ENCODE results near the gene ITPK1.

ITPK1 gene

DNA sequence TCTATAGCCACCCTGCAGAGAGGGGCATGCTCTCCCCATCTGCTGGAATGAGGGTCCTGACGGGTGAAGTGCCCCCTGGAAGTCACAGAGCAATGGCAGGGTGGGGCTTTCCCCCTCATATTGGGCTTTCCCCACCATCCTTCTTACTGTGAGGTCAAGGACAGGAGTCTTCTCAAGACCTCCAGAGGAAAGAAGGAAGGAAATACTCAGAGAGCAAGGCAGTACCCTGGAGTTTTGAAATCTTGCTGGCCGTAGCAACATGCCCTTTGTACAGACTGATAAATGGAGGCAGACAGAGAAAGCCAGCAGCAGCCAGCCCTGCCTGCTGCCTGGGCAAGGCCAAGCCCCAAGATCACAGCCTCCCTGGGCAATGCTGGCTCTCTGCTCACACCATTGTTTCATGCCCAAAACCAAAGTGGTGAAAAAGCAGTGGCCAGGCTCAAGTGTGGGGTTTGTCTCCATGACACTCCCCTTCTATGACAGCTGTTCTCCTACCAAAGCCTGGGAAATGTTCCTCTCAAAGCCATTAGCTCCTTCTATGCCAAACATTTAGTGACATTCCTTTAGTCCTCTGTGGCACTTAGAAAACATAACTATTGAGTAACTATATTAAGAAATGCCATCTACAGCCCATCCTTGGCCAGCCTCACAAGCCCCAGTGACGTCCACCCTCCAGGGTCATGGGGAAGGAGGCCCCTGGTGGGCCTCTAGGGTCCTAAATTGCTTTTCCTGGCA is 13.2 kb upstream of the ITPK1 start:
- TF ChIP-seq, protein P1, sequence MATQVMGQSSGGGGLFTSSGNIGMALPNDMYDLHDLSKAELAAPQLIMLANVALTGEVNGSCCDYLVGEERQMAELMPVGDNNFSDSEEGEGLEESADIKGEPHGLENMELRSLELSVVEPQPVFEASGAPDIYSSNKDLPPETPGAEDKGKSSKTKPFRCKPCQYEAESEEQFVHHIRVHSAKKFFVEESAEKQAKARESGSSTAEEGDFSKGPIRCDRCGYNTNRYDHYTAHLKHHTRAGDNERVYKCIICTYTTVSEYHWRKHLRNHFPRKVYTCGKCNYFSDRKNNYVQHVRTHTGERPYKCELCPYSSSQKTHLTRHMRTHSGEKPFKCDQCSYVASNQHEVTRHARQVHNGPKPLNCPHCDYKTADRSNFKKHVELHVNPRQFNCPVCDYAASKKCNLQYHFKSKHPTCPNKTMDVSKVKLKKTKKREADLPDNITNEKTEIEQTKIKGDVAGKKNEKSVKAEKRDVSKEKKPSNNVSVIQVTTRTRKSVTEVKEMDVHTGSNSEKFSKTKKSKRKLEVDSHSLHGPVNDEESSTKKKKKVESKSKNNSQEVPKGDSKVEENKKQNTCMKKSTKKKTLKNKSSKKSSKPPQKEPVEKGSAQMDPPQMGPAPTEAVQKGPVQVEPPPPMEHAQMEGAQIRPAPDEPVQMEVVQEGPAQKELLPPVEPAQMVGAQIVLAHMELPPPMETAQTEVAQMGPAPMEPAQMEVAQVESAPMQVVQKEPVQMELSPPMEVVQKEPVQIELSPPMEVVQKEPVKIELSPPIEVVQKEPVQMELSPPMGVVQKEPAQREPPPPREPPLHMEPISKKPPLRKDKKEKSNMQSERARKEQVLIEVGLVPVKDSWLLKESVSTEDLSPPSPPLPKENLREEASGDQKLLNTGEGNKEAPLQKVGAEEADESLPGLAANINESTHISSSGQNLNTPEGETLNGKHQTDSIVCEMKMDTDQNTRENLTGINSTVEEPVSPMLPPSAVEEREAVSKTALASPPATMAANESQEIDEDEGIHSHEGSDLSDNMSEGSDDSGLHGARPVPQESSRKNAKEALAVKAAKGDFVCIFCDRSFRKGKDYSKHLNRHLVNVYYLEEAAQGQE (IDR thresholded peaks at IDR 0.05; ENCODE audit: insufficient read depth in 1 of 2, low read depth in 2 of 2, low read length in 2 of 2), result no peak
- TF ChIP-seq FOXP2 (optimal IDR thresholded peaks at IDR 0.05; ENCODE audit: borderline replicate concordance, extremely low read depth, extremely low read length, insufficient read depth) (no peak), POLR2AphosphoS5 (IDR thresholded peaks at IDR 0.05; ENCODE audit: low read depth, low read length) (no peak), TAF1 (IDR thresholded peaks at IDR 0.05; ENCODE audit: borderline replicate concordance, insufficient read depth, low read length) (no peak), SIN3A (IDR thresholded peaks at IDR 0.05; ENCODE audit: borderline replicate concordance, insufficient read depth, low read length) (no peak)

DNA sequence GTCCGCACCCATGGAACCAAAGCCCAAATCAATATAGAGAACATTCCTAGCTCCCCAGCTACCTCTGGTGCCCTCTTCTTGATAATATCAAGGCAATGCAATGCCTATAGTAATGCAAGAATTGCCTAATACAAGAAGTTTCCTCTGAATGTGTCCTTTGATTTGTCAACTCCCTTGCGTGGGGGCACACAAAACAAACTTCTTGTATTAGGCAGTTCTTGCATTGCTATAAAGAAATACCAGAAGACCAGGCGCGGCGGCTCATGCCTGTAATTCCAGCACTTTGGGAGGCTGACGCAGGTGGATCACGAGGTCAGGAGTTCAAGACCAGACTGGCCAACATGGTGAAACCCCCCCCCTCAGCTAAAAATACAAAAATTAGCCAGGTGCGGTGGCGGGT is 10.4 kb upstream of the ITPK1 start:
- TF ChIP-seq FOXP2 (optimal IDR thresholded peaks at IDR 0.05; ENCODE audit: borderline replicate concordance, extremely low read depth, extremely low read length, insufficient read depth) (no peak), POLR2AphosphoS5 (IDR thresholded peaks at IDR 0.05; ENCODE audit: low read depth, low read length) (no peak), TAF1 (IDR thresholded peaks at IDR 0.05; ENCODE audit: borderline replicate concordance, insufficient read depth, low read length) (no peak), SIN3A (IDR thresholded peaks at IDR 0.05; ENCODE audit: borderline replicate concordance, insufficient read depth, low read length) (no peak)
- TF ChIP-seq, protein P1 (IDR thresholded peaks at IDR 0.05; ENCODE audit: insufficient read depth in 1 of 2, low read depth in 2 of 2, low read length in 2 of 2), result no peak

DNA sequence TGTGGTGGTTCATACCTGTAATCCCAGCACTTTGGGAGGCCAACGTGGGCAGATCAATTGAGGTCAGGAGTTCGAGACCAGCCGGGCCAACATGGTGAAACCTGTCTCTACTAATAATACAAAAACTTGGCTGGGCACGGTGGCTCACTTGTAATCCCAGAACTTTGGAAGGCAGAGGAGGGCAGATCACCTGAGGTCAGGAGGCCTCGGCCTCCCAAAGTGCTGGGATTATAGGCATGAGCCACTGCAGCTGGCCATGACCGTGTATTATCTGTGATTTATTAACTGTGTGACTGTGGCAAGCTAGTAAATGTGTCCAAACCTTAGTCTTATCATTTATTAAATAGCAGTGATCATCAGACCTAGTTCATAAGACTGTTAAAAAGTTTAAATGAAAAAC is 7.1 kb upstream of the ITPK1 start:
- TF ChIP-seq FOXP2 (optimal IDR thresholded peaks at IDR 0.05; ENCODE audit: borderline replicate concordance, extremely low read depth, extremely low read length, insufficient read depth) (no peak), TAF1 (IDR thresholded peaks at IDR 0.05; ENCODE audit: borderline replicate concordance, insufficient read depth, low read length) (no peak), POLR2AphosphoS5 (IDR thresholded peaks at IDR 0.05; ENCODE audit: low read depth, low read length) (no peak), SIN3A (IDR thresholded peaks at IDR 0.05; ENCODE audit: borderline replicate concordance, insufficient read depth, low read length) (no peak)
- TF ChIP-seq, protein P1 (IDR thresholded peaks at IDR 0.05; ENCODE audit: insufficient read depth in 1 of 2, low read depth in 2 of 2, low read length in 2 of 2), result no peak

DNA sequence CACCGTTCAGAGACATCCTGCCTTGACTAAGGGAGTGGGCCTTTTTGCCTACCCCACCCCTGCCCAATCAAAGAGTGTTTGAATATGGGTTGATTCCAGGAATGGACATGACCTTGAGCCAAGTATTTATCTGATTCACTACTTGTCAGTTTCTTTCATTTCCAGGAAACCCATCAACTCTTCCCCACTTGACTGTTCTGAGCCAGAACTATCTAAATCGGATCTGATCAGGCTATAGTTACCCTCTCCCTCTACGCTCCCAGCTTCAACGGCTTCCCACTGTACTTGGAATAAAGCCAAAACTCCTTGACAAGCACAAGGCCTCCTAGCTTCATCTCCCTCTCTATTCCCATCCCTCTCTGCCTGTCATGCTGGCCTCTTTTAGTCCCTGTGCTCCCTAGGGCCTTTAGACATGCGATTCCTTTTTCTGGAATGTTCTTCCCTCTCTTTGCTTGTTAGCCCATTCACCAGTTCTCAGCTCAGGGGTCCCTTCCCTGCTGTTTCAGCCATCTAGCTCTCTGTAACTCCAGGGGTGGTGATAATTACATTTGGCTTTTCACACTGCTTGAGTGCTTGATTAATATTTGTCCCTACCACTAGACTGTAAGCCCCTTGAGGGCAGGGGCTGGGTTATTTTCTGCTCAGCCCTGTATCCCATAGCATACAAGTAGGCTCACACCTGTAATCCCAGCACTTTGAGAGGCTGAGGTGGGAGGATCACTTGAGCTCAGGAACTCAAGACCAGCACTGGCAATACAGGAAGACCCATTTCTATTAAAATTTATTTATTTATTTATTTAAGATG is 5.5 kb upstream of the ITPK1 start:
- TF ChIP-seq SIN3A (IDR thresholded peaks at IDR 0.05; ENCODE audit: borderline replicate concordance, insufficient read depth, low read length) (no peak), TAF1 (IDR thresholded peaks at IDR 0.05; ENCODE audit: borderline replicate concordance, insufficient read depth, low read length) (no peak), FOXP2 (optimal IDR thresholded peaks at IDR 0.05; ENCODE audit: borderline replicate concordance, extremely low read depth, extremely low read length, insufficient read depth) (no peak), POLR2AphosphoS5 (IDR thresholded peaks at IDR 0.05; ENCODE audit: low read depth, low read length) (no peak)
- TF ChIP-seq, protein P1 (IDR thresholded peaks at IDR 0.05; ENCODE audit: insufficient read depth in 1 of 2, low read depth in 2 of 2, low read length in 2 of 2), result no peak

All from PFSK-1 (cell line).